Neural cell (in vitro differentiated cells): Measurements from ENCODE around the gene EPS8. TPM values are rescaled to one million over a fixed set of nuclear protein-coding genes. Genes with fewer than 3 reads are reported as not detected.
A peak's percentile ranks its signal among the peaks of the same experiment; 100 is the strongest.

ENCODE experiments used
- H2AFZ ChIP-seq: fragments of 200-600, 300-800 bp; sonication (generic), shearing (Covaris generic); 2 replicates; pipeline ENCODE4 v1.6.0; 2014; ENCODE audit warnings: low read depth, mild to moderate bottlenecking, antibody characterized with exemption, low read length, moderate library complexity
- H3F3A ChIP-seq: fragments of 200-600 bp; shearing (Covaris generic); 2 replicates; pipeline ENCODE4 v1.6.1; 2016; ENCODE audit warnings: mild to moderate bottlenecking, moderate library complexity, mixed read lengths, antibody characterized with exemption, low read length; ENCODE audit not compliant: insufficient read depth, poor library complexity, severe bottlenecking
- H3K27ac ChIP-seq: fragments of 200-600, 300-800 bp; sonication (generic), shearing (Covaris generic); 2 replicates; pipeline ENCODE4 v1.5.1; 2014; ENCODE audit warnings: mild to moderate bottlenecking, low read length, moderate library complexity
- H3K27me3 ChIP-seq: fragments of 300-800, 200-600 bp; sonication (generic), shearing (Covaris generic); 2 replicates; pipeline ENCODE4 v1.6.0; 2014; ENCODE audit warnings: mild to moderate bottlenecking, low read depth, low read length, moderate library complexity; ENCODE audit not compliant: insufficient read depth
- H3K36me3 ChIP-seq: fragments of 300-800, 200-600 bp; sonication (generic), shearing (Covaris generic); 2 replicates; pipeline ENCODE4 v1.5.1; 2014; ENCODE audit warnings: mild to moderate bottlenecking, antibody characterized with exemption, low read length, moderate library complexity; ENCODE audit not compliant: insufficient read depth
- H3K4me2 ChIP-seq: fragments of 300-800, 200-600 bp; sonication (generic), shearing (Covaris generic); 2 replicates; pipeline ENCODE4 v1.6.0; 2014; ENCODE audit warnings: mild to moderate bottlenecking, low read length
- H3K4me3 ChIP-seq: fragments of 300-800, 200-600 bp; sonication (generic), shearing (Covaris generic); 2 replicates; pipeline ENCODE4 v1.5.1; 2014; ENCODE audit warnings: mild to moderate bottlenecking, low read length, moderate library complexity
- H3K79me2 ChIP-seq: fragments of 200-600 bp; shearing (Covaris generic); replicated peaks from 2 replicates; pipeline ENCODE4 v1.6.0; 2014; ENCODE audit warnings: mild to moderate bottlenecking, low read length, moderate library complexity; ENCODE audit not compliant: insufficient read depth
- H3K9ac ChIP-seq: fragments of 300-800, 200-600 bp; sonication (generic), shearing (Covaris generic); 2 replicates; pipeline ENCODE4 v1.6.1; 2016; ENCODE audit warnings: mild to moderate bottlenecking, low read length, mixed read lengths
- H3K9me2 ChIP-seq: fragments of 200-600 bp; shearing (Covaris generic); 2 replicates; pipeline ENCODE4 v1.6.1; 2016; ENCODE audit warnings: mild to moderate bottlenecking, low read length, mixed read lengths; ENCODE audit not compliant: insufficient read depth
- H3K9me3 ChIP-seq: fragments of 200-600, 300-800 bp; sonication (generic), shearing (Covaris generic); 2 replicates; pipeline ENCODE4 v1.6.1; 2016; ENCODE audit warnings: mild to moderate bottlenecking, mixed run types, low read length, moderate library complexity, mixed read lengths
- H4K20me1 ChIP-seq: fragments of 200-600 bp; shearing (Covaris generic); 2 replicates; pipeline ENCODE4 v1.6.1; 2016; ENCODE audit warnings: mild to moderate bottlenecking, mixed run types; ENCODE audit not compliant: insufficient read depth
- CTCF ChIP-seq: fragments of 450-650 bp; IDR thresholded peaks from 2 replicates; pipeline ENCODE4 v1.5.1; 2014; ENCODE audit warnings: antibody characterized with exemption, mild to moderate bottlenecking, moderate library complexity; ENCODE audit not compliant: poor library complexity, severe bottlenecking
- EP300 ChIP-seq: fragments of 450-650 bp; conservative IDR thresholded peaks from 2 replicates; pipeline ENCODE4 v1.6.1; 2014; ENCODE audit warnings: antibody characterized with exemption, mild to moderate bottlenecking, moderate library complexity; ENCODE audit not compliant: poor library complexity, severe bottlenecking
- EZH2 ChIP-seq: fragments of 200-600, 300-800 bp; shearing (Covaris generic), sonication (generic); IDR thresholded peaks from 2 replicates; pipeline ENCODE4 v1.6.1; 2014; ENCODE audit warnings: antibody characterized with exemption, low read length, borderline replicate concordance, mild to moderate bottlenecking; ENCODE audit not compliant: insufficient read depth, poor library complexity, severe bottlenecking
- MXI1 ChIP-seq: fragments of 450-650 bp; conservative IDR thresholded peaks from 2 replicates; pipeline ENCODE4 v1.6.1; 2014; ENCODE audit warnings: antibody characterized with exemption, mild to moderate bottlenecking; ENCODE audit not compliant: poor library complexity, severe bottlenecking
- POLR2AphosphoS5 ChIP-seq: IDR thresholded peaks from 2 replicates; pipeline ENCODE4 v1.6.1; 2012
- RAD21 ChIP-seq: fragments of 450-650 bp; conservative IDR thresholded peaks from 2 replicates; pipeline ENCODE4 v1.6.1; 2014; ENCODE audit warnings: antibody characterized with exemption, mild to moderate bottlenecking, moderate library complexity
- REST ChIP-seq: IDR thresholded peaks from 2 replicates; pipeline ENCODE4 v1.6.1; 2012; ENCODE audit warnings: borderline replicate concordance
- SMC3 ChIP-seq: fragments of 450-650 bp; conservative IDR thresholded peaks from 2 replicates; pipeline ENCODE4 v1.6.1; 2014; ENCODE audit warnings: antibody characterized with exemption, mild to moderate bottlenecking, moderate library complexity; ENCODE audit not compliant: poor library complexity
- TAF1 ChIP-seq: IDR thresholded peaks from 2 replicates; pipeline ENCODE4 v1.6.1; 2012; ENCODE audit warnings: low read depth
- polyA plus RNA-seq: library from polyadenylated mRNA; depleted of rRNA; stranded (reverse); fragments of >200 nt; gene quantifications from 2 replicates; pipeline ENCODE4 v1.2.3, GENCODE V29; 2014

The EPS8 gene
- polyA plus RNA-seq, 1 donor from 2014 or later = 12.2 TPM

- H3F3A ChIP-seq = no peaks in the 10 kb centered on the region
- H3K36me3 ChIP-seq = no peaks in the 10 kb centered on the region
- no peaks in the 10 kb centered on the region for H3K9me2 ChIP-seq
- no peaks in the 10 kb centered on the region for H4K20me1 ChIP-seq
- H3K27me3 ChIP-seq = no peaks in the 10 kb centered on the region
- no peak overlapping the region for H2AFZ ChIP-seq
- no peak overlapping the region for H3K27ac ChIP-seq
- H3K9ac ChIP-seq = no peak overlapping the region
- no peaks in the 10 kb centered on the region for H3K79me2 ChIP-seq
- no peak overlapping the region for H3K4me2 ChIP-seq
- no peak overlapping the region for H3K4me3 ChIP-seq
- no peak for TF ChIP-seq MXI1
- no peak for TF ChIP-seq RAD21
- no peak for TF ChIP-seq REST
- TF ChIP-seq SMC3 = no peak
- no peak for TF ChIP-seq EP300
- TF ChIP-seq POLR2AphosphoS5 = no peak
- TF ChIP-seq CTCF = no peak
- no peak for TF ChIP-seq TAF1
- TF ChIP-seq EZH2 = no peak
- no peaks in the 10 kb centered on the region for H3K9me3 ChIP-seq
Observed at GRCh38 chr12:15599266-15600037, 189.7 kb downstream of the EPS8 start.

GRCh38 chr12:15597125-15597830, 191.9 kb downstream of the EPS8 start:
- TF ChIP-seq EP300 (peak; percentile 20), TAF1 (no peak)
- no peak overlapping the region for H3K4me3 ChIP-seq
- H3K9me2 ChIP-seq = no peaks in the 10 kb centered on the region
- H3K27me3 ChIP-seq = no peaks in the 10 kb centered on the region
- H2AFZ ChIP-seq = no peak overlapping the region
- H3K4me2 ChIP-seq = no peak overlapping the region
- H3K27ac ChIP-seq = no peak overlapping the region
- no peaks in the 10 kb centered on the region for H3K9me3 ChIP-seq
- H4K20me1 ChIP-seq = no peaks in the 10 kb centered on the region
- no peaks in the 10 kb centered on the region for H3K79me2 ChIP-seq
- H3F3A ChIP-seq = no peaks in the 10 kb centered on the region
- H3K9ac ChIP-seq = no peak overlapping the region
- no peaks in the 10 kb centered on the region for H3K36me3 ChIP-seq
